Breast epithelium (tissue), 3 donors: Measurements from ENCODE around the gene CDH4.

Experiments
- POLR2A ChIP-seq: fragments of 450-650 bp; IDR thresholded peaks from one replicate; pipeline ENCODE4 v1.6.1; 2016; ENCODE audit warnings: antibody characterized with exemption, mild to moderate bottlenecking, moderate library complexity
- POLR2AphosphoS5 ChIP-seq, 3 donors: sonication (generic); formaldehyde crosslinking; IDR thresholded peaks; one replicate each; pipeline ENCODE4 v1.6.1; 2017; ENCODE audit warnings: antibody characterized with exemption in 3 of 3
- TF ChIP-seq, protein P1 (sequence below), 3 donors: fragments of 450-650 bp; IDR thresholded peaks; one replicate each; pipeline ENCODE4 v1.5.1; 2016 to 2017; ENCODE audit warnings: antibody characterized with exemption in 3 of 3, mild to moderate bottlenecking in 3 of 3, moderate library complexity in 3 of 3

DNA sequence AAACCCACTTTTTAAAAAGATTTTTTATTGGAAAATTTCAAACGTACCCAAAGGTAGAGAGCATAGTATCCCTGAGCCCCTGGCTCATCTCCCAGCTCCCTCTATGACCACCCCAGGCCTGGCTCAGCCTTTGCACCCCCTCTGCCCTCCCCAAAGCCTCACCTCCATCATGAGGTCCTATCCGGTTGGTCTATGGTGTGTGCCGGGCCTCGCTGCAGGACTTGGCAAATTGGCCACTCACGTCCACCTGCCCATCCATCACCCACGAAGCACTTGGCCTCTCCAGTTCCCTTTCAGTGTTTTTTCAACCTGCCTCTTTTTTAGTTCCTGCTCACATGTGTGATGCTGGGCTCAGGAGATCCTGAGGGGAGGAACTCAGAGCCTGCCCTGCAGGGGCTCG, 147.4 kb downstream of the CDH4 start:
- TF ChIP-seq, protein P1, sequence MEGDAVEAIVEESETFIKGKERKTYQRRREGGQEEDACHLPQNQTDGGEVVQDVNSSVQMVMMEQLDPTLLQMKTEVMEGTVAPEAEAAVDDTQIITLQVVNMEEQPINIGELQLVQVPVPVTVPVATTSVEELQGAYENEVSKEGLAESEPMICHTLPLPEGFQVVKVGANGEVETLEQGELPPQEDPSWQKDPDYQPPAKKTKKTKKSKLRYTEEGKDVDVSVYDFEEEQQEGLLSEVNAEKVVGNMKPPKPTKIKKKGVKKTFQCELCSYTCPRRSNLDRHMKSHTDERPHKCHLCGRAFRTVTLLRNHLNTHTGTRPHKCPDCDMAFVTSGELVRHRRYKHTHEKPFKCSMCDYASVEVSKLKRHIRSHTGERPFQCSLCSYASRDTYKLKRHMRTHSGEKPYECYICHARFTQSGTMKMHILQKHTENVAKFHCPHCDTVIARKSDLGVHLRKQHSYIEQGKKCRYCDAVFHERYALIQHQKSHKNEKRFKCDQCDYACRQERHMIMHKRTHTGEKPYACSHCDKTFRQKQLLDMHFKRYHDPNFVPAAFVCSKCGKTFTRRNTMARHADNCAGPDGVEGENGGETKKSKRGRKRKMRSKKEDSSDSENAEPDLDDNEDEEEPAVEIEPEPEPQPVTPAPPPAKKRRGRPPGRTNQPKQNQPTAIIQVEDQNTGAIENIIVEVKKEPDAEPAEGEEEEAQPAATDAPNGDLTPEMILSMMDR (IDR thresholded peaks at IDR 0.05), result no peak
- TF ChIP-seq POLR2AphosphoS5 (IDR thresholded peaks at IDR 0.05) (no peak), POLR2A (no peak)
